HG03342 (cell line): ENCODE results near the gene GLI3.
A peak's percentile ranks its signal among the peaks of the same experiment; 100 is the strongest.

Experiments
- ATAC-seq: cut with Tn5 transposase; IDR thresholded peaks from one replicate; pipeline ENCODE4 v1.9.1; 2021; ENCODE audit warnings: mild to moderate bottlenecking, moderate library complexity; ENCODE audit not compliant: unreplicated experiment

GLI3 gene

DNA sequence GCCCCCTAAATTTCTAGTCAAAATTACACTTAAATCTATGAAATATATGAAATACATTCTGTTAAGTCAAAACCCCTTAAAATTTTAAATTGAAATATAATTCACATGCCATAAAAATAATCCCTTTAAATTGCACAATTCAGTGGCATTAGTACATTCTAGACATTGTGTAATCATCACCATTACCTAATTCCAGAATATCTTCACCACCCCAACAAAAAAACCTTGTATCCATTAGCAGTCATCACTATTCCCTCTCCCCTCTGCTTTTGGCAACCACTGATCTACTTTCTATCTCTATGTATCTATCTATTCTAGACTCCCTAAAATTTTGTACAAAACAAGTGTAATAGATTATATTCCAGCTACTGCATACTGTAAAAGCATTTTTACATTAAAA lies 261.2 kb downstream of the GLI3 start:
- ATAC-seq = no peak

DNA sequence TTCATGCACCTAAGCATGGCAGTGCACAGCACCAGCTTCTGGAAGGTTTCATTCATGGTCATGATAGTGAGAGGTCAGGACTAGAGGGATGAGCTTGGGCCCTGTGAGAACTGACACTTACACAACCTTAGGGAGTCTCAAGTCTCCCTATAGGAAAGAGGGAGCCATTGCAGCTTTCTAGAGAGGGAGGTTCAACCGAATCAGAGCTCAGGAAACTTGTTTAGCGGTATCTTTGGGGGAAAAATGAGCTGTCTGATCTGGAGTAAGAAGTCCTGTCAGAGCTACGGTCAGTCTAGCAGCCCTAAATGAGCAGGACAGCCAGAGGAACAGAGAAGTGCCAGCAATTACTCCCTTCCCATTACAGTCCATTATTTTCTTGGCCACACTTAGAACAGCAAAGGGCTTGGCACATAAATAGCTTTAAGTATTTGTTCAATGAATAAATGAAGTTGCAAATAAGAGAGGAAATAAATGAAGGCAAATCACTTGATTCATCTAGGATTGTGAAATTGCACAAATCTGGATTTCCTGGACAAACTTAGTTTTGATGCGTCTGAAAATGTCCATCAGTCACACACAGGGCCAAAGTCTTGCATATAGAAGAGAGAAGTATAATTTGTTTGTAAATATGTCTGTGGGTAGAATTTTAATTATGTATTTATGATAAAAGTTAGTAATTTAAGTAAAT lies 262.0 kb downstream of the GLI3 start:
- no peak for ATAC-seq

DNA sequence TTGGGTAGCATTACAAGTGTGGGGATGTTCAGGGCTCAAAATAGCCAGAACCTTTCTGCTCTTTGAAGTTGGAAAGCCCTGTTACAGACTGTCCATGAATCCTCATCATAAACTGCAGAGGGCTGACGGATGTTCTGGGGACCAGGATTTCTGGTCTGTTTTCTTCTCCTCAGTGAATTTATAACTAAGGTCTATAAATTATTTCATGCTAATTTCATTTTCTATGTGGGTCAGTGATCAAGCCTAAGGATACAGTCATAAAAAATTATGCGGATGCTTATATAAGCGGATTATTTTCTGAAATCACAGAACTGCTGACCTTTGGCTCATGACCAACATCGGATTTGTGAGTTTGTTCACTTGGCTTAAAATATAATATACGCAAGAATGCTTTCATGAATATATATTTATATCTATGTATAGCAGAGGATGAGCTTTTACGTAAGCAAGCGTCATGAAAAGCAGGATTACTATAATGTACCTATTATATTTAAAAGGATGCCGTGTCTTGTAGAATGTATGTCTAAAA lies 263.7 kb downstream of the GLI3 start:
- no peak for ATAC-seq

DNA sequence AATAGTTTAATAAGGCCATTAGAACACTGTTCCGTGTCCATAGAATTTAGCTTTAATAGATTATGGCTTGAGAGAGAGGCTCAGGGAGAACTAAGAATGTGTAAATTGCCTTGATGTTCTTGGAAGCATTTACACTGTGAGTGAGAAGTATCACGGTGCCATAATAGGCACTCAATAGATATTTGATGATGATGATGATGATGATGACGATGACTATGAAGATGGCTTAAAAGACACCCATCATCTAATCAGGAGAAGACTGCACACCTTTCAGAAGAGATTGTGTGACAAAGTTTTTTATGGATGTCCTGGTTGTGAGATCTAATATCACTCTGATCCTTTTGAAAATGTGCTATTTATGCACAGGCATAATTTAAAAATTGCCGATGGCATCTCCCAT lies 264.2 kb downstream of the GLI3 start:
- ATAC-seq = no peak

DNA sequence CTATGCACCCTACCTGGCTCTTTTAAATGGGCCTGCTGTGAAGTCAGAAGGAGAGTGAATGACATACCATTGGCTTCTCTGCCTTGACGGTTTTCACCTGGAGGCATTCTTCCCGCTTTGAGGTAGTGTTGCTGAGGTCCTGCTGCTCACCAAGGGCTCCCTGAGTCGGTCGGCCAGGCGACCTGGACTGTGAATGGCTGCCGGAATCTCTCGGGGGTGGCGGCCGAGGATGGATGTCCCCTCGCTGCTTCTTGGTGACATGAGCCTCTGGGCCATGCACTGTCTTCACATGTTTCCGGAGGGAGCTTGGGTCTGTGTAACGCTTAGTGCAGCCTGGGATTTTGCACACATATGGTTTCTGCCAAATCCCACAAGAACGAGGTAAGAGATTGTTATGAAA lies 264.7 kb downstream of the GLI3 start:
- no peak for ATAC-seq

DNA sequence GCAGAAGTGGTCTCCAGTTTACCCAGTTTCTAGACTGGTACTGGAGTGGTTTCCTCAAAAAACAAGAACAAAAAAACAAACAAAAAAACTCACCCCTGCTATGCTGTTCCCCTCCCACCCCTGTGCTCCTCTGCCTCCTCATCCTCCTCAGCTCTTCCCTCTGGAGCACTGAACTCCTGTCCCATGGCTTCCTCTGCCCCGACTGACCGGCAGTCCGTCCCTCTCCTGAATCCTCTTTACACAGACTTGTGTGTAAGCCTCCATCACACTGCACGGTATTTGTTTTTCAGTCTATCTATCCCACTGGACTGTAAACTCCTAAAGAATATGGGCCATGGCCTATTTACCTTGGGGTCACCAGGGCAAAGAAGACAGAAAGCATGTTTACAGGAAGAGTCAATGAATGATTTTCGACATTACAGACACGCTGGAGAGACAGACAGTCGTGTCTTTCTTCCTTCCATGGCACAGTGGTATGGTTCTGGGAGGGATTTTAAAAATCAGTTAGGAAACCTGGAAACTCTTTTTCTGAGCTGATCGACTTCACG lies 265.3 kb downstream of the GLI3 start:
- ATAC-seq = no peak

DNA sequence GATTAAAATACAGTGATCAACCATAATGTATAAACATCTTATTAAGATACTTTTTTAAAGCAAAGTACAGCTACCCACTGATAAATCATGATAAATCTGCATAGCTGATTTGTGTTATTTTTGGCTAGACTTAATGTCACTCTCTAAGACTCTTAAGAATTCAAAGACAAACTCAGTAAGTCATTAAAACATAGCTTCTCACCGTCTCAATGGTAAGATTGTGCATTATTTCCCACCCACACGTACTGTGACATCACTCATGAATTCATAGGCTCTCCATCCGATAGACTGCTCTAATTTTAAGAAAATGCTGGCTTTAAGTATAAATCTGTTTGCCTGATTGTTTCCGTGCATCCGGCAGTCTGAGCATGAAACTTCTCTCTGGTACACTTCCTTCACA lies 266.1 kb downstream of the GLI3 start:
- ATAC-seq = no peak

DNA sequence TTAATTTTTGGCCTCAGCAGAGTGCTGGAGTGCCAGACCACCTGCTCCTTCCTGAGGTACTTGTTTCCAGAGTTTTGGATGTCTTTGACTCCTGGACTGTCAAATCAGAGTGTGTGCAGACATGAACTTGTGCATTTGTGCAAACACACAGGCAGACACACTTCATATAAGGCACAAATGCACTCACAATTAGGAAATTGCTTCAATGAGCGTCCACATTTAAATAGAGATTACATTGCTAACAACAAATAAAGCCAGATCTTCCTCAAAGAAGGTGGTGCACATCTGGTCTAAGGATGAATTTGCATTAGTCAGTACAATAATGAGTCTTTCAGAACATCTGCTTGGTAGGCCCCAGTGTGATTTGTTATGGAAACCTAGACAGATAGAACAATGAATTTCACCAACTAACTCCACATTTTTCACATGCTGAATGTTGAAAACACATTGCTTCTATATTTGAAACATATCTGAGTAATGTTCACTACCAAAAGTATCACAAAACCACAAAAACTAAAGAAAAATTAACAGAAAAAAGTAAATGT lies 267.4 kb downstream of the GLI3 start:
- ATAC-seq = no peak

DNA sequence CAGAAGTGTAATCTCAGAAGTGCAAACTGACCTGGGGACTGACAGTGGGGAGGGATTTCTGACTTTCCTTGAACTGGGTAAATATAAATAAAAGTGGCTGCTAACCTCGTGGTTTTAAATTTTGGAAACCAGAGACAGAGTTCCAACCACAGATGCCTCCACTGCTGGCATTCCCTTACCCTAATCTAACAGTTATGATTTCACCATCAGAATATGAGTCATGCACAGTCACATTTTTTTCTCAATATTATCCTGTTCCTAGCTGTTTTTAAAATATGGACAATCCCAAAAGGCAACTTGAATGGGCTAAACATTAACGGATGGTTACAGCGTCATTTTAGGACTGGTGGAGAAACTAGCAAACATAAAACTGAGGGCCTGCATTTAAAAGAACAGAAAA lies 269.9 kb downstream of the GLI3 start:
- ATAC-seq = no peak

DNA sequence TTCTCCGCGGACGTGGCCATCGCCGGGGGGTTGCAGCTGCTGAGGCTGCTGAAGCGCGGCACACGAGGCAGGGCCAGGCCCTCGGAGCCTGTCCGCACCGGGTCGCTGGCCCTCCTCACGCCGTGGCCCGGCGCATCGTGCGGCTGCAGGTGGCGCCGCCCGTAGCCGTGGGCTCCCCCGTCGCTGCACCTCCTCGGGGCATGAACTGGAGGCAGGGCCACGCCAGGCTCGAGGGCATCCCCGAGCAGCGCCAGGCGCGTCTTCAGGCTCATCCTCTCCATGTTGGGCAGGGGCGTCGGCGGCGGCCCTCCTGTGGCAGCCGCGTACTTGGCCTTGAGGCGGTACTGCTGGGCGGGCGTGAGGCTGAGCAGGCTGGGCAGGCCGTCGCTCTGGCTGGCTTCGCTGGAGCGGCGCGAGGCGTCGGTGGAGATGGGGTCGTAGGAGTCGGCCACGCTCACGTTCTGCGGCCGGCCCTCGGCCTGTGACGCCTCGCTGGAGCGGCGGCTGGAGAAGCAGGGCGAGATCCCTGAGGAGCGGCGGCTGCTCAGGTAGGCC lies 271.0 kb downstream of the GLI3 start:
- ATAC-seq = no peak

DNA sequence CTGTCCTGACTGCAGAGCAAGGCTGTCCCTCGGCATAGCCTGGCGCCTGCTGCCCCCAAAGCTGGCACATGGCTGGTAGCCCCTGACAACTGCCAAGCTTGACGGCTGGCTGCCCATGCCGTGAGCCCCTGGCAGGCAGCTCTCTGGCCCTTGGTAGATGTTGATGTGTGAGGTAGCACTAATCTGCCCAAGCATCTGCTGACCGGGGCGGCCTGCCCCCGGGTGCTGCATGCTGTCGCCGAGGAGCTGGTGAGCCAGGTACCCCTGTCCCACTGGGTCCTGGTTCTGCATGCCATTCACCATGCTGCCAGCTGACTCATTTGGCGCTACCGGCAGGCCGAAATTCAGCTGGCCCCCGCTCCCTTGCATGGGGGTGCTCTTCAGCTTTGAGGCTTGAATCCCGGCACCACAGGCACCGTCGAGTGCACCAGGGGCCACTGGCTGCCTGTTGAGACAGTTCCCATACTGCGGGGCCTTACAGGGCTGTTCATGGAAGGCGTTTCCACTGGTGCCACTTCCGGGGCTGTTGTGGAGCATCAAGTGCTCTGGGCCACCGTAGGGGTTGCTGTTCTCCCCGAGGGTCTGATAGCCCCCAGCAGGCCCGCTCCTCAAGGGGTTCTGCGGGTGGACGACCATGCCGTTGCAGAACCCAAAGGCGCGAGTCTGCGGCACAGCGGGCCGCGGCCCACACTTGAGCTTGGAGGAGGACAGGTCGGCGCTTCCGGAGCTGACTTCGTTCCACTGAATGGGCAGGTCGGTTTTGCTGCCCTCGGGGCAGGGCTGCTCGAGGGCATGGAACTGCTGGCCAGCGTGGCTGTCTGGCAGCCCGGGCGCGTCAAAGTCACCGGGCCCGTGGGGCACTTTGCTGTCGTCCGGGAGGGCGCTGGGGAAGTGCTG lies 271.9 kb downstream of the GLI3 start:
- no peak for ATAC-seq

DNA sequence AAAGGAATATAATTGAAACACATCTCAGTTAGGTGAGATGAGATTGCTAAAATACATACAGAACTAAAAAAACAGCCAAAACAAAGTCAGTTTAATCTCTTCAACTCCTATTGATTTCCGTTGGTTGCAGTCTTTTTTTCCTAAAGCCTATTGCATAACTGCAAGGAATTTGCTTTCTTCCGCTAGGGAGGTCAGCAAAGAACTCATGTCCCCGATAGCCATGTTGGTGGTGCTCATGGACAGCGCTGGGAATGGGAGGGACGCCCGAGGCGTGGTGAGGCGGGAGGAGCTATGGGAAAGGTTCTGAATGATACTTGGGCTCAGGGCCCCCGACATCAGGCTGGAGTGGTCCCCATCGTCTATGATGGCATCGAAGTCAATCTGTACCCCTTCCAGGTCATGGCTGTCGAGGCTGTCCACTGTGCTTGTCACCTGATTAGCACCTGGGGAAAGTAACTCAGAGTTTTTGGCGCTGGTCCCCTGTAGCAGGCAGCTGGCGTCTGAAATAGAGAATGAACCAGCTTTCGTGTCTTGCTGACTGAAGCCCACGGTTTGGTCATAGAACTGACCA lies 272.7 kb downstream of the GLI3 start:
- ATAC-seq = no peak

DNA sequence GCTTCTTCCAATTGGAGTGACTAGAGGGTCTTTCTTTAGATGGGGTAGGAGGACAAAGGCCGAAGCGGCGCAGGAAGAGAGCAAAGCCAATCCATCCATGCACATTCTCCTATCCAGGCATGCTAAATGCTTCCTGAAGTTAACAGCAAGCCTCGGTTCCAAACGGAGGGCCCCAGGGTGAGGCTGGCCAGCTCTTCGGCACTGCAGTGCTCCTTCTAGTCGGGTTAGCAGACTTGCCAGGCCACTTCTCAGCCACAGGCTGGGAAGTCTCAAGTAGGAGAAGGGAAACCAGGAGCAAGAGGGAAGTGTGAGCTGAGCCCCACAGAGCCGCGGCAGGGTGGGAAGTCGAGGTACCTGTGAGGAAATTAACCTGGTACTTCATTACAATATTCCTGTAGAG lies 280.3 kb downstream of the GLI3 start:
- no peak for ATAC-seq

DNA sequence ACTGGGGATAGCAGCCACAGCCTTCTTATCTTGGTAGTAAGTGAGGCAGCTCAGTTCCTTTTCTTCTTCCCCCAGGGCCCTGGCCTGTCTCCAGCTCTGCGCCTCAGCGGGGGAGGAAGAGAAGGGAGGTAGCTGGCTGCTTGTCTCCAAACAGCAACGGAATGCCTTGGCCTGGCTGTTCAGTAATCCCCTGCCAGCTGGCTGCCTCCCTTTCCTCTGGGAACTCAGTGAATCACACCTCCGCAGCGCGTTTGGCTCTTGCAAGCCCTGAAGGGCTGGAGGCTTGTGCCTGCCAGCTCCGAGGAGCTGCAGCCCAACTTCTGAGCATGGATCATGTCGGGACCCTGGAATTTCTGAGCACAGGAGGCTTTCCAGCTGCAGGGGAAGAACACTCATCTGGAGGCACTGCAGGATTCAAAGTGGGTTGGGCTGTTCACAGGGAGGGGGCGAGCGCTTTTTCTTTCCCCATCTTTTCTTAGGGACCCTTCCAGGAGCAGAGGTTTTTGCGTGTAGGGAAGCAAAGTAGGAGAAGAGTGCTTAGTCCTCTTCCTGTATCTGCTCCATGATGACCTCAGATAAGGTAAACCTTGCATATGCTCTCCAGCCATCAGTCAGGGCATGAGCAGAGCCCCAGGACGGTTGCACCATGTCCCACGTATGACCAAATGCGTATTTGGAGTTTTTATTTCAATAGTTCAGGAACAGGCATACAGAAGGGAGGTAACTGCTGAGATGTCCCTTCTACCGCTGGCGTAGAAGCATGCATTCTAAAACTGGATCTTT lies 280.9 kb downstream of the GLI3 start:
- ATAC-seq = no peak

DNA sequence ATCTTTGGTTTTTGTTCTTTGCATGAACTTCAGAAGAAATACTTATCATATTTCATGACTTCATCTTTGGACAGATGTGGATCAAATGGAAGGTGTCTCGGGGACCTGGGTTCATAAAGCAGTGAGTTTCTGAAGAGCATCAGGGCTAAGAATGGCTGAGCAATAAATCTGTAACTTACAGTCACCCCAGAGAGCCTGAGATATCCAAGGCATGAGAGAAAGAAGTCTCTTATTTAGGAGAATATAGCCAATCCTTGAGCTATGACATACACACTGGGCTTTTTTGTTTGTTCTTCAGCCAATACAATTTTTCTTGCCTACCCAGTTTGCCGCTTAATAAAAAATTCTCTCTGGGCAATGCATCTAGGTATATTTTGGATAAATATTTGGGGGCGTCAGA lies 281.6 kb downstream of the GLI3 start:
- no peak for ATAC-seq

DNA sequence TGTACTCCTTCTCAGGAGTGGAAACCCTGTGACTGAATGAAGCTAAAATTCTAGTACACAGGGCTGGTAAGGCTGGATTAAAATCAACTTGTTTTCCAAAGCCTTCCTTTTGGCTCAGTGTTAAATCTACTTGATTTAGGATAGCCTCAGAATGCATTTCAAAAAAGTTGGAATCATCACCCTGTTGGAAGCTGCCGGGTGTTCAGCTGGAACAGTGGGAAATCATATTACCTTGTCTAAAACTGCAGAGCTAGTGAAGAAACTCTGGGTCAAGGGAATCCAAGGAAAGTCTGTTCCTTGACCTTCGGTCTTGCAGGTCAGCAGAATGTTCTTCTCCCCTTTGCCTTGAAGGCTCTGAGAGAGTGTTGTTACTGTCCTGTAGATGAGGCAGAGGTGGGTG lies 282.0 kb downstream of the GLI3 start:
- ATAC-seq = no peak

DNA sequence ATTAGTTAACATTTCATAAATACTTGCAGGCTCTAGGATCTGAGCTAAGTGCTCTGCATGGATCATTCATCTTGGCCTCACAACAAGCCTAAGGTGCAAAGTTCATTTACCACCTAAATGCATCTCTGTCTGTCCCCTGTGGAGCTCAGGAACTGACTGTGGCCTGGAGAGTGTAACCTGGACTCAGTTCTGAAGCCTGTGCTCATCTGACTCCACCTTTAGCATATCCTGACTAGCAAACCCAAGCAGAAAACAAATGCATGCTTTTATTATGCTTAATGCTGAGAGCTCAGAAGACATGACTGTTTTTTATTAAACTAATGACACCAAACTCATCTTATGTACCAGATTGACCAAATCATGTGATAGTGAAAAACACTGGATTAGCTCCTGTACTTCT lies 288.5 kb downstream of the GLI3 start:
- no peak for ATAC-seq

DNA sequence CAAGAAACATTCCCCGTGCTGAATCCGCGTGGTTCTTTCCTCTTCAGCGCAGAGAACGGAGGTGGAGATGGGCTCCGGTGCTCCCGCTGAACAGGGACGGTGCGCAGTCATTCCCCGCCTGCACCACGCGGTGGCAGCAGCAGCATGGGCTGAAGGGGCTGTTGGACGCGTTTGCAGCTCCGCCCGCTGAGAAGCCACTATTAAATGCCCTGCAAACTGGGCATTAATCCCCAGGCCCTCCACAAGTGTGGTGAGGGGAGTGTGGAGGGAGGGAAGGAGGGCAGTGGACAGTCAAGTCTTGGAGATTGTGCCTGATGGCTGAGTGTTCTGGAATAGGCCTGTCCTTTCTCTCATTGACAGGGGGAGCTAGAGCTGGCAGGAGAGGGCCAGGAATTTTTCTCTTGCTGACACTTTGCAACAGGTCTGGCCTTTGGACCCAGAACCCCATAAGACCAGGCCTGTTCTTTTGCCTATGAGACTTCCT lies 293.9 kb downstream of the GLI3 start:
- peak; percentile 90 for ATAC-seq

DNA sequence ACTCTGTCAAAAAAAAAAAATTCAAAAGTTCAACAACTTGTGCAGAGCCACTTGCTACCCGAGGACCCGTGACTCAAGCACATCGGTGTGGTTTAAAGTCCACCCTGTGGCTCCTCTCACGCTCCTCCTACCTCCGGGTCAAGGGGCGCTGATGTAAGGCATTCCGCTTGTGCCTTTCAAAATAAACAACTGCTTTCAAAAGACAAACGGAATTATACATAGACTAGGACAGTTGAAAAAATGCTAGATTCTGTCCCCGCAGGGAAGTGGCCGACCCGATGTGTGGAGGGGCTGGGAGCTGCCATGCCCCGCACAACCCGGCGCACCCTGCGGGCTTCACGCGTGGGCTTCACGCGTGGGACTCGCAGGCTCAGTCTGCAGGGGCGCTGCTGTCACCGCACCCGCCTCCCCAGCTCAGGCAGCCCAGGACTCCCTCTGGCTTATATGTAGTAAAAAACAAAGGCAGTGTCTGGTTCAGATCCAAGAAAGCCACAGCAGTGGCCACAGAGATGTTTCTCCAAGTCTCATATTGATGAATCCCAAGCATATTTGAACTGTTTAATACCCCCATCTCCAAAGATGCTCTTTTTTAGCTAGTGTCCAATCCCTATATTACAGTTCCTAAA lies 294.4 kb downstream of the GLI3 start:
- ATAC-seq = no peak
